NK-92 (cell line): Measurements from ENCODE around the gene ANKDD1B.

ENCODE experiments used
- DNase-seq: peaks from one replicate; lab custom pipeline; 2025; ENCODE audit not compliant: unreplicated experiment; lab: John Stamatoyannopoulos, UW

ANKDD1B gene

GRCh38 chr5:75616371-75616881 is 5.2 kb downstream of the ANKDD1B start:
- no peak for DNase-seq

DNA sequence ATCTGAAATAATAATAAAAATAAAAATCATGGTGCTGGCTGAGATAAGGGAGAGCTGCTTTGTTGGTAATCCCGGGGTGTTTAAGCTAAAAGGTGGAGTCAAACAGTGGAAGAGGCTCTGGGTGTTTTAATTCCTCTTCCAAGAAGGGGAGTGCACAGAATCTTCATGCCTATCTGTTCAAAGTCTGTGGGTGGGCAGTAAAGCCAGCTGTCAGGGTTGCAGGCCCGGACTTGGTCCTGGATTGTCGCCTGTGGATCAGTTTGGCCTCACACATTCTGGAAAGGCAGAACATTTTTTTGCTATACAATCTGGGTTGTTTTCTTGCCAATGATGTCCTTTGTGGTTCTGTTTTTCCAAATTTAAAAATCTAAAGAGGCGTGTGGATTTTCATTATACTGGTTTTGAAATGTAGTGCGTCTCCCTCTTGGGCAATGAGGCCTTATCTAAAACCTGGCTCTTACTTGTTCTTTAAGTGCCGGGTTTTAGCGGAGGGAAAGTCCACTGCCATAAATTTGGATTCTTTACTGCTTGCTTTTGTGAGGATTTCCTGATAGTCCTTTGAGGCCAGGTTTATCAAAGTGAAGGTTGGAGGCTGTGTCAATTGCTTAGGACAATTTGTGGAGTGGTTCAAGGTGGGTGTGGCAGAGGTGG is 5.8 kb downstream of the ANKDD1B start:
- DNase-seq: no peak

DNA sequence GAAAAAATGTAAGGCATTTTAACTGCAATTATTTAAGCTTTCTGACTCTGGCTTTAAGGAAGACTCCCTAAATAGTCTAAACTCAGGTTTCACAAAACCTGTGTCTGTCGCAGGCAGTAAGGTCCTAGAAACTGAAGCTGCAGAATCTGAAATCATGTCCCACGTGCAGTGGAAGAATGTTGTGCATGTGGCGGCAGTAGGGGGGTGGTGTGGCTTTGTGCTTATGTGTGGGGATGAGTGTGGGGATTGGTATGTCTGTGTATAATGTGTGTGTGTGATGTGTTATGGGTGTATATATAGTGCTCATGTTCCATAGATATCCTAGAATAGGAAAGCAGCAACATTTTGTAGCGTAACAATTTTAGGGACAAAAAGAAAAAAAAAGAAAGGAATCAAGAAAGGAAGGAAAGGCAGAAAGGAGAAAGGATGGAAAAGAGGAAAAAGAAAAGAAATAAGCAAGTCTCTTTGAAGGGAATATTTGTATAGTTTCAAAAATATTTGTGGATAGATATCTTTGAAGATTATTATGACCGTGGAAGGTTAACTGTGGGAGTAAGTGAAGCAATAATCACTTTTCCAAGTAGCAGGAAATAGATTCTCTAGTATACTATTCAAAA is 6.6 kb downstream of the ANKDD1B start:
- DNase-seq: no peak

GRCh38 chr5:75620184-75620959 is 9.1 kb downstream of the ANKDD1B start:
- no peak for DNase-seq

DNA sequence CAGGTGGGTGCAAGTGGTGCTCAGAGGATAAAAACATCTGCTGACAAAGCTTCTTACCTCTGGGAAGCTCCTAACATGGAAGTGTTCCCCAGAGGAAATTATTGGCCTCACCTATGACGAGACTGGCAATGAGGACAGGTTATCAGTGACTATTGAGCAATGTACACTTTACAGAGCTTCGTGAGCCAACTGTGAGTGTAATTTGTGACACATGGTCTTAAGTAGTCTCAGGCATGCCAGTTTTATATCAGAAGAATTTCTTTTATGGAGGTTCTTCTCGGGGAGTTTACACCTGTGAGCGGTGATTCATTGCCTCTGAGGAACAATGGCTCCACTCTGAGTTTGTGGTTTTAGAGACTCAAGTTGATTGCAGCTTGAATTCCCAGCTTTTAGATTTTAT is 11.3 kb downstream of the ANKDD1B start:
- no peak for DNase-seq

DNA sequence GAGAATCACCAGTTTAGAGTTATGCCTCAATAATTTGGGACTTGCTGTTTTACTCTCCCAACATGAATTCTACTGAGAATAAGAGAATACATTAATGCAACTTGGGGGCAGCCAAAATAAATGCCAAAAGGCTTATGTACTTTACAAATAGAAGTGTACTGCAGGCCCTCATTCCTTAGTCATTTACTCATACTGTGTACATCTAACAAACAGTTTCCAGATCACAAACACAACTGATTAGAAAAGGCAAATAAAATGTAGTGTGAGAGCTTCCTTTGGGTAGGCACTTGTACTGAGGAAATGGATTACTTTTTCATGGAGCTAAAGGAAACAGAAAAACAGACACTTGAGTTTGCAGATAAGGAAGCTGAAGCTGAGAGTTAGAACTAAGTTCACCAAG is 12.6 kb downstream of the ANKDD1B start:
- DNase-seq: no peak

- DNase-seq: no peak
Measured at GRCh38 chr5:75626959-75627358, 15.7 kb downstream of the ANKDD1B start.

- DNase-seq: no peak
Measured at GRCh38 chr5:75627801-75628200, 16.5 kb downstream of the ANKDD1B start.

DNA sequence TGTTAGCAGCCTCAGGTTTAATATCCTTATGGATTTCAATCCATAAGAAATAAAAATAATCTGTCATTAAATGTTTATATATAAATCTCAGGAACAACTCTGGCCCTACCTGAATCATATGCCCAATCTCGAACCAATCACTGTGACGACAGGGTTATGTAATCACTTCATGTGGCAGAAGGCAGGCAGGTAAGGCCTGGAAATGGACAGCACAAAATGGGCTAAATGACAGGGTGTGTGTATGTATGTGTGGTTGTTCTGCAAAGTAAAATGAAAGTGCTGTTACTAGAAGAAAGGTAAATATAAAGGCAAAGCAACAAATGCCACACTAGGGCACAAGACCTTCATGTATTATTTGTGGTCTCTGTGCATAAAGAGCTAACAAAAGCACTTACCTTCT is 19.6 kb downstream of the ANKDD1B start:
- no peak for DNase-seq

- DNase-seq: no peak
Measured at GRCh38 chr5:75632321-75632720, 21.1 kb downstream of the ANKDD1B start.

- DNase-seq: no peak
Measured at GRCh38 chr5:75637949-75638348, 26.7 kb downstream of the ANKDD1B start.

DNA sequence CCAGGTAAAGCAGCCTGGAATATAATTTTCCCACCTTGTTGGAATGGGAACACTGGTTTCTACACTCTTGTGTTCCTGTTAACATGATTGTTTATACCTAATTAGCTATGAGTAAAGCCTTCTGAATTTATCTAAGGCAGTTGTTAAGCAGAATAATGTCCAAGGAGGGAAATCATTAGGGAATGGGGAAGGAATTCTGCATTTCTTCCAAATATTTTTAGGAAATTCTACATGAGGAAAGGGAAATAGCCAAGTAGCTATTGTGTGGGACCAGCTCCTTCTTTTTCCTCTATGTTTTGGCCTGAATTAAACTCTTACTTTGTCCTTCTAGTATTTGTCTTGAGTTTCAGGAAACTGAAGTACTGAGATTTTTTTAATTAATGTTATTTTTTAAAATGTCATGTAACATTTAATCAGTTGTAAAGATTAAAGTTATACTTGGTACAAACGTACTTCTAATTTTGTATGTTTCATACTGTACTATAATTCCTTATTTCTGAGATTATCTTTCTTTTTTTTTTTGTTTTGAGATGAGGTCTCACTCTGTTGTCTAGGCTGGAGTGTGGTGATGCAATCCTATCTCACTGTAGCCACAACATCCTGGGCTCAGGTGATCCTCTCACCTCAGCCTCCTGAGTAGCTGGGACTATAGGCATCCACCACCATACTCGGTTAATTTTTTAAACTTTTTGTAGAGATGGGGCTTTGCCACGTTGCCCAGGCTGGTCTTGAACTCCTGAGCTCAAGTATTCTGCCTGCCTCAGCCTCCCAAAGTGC is 28.5 kb downstream of the ANKDD1B start:
- DNase-seq: no peak

- no peak for DNase-seq
Measured at GRCh38 chr5:75640395-75640794, 29.1 kb downstream of the ANKDD1B start.

DNA sequence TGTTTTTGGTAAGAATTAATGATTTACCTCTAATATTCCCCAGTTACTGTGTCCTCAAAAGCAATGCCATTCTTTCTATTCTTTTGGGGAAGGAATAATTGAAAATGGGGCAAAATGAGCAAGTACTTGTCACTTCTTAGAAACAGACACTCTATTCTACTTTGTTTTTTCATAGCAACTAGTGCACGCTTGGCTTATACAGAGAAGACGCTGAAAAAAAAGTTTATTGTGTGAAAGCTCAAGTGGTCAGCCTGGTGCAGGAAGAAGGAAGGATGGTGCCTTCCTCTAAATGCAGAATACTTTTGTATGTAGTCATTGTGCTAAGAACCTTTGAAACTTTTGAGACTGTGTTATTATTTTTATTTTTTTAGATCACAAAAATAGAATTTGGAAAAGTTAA is 29.6 kb downstream of the ANKDD1B start:
- DNase-seq: no peak

GRCh38 chr5:75648712-75649111 is 37.5 kb downstream of the ANKDD1B start:
- DNase-seq: no peak

- DNase-seq: no peak
Measured at GRCh38 chr5:75651575-75652238, 40.5 kb downstream of the ANKDD1B start.

DNA sequence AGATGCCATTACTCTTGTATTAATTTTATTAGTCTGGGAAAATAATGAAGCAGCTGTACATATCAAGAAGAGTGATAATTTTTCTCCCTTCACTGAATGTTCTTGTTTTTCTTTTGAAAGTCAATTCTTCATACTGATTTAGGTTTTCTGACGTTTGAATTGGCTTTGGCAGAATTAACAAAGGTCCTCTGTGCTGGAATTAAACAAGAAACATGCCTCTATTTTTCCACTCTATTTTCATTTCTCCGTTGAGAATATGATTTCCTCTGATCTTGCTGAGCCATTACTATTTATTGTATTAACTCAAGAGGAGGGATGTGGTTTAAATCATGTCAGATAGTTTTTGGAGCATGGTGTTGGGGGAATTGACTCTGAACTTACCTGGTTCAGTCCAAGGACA is 42.3 kb downstream of the ANKDD1B start:
- no peak for DNase-seq

DNA sequence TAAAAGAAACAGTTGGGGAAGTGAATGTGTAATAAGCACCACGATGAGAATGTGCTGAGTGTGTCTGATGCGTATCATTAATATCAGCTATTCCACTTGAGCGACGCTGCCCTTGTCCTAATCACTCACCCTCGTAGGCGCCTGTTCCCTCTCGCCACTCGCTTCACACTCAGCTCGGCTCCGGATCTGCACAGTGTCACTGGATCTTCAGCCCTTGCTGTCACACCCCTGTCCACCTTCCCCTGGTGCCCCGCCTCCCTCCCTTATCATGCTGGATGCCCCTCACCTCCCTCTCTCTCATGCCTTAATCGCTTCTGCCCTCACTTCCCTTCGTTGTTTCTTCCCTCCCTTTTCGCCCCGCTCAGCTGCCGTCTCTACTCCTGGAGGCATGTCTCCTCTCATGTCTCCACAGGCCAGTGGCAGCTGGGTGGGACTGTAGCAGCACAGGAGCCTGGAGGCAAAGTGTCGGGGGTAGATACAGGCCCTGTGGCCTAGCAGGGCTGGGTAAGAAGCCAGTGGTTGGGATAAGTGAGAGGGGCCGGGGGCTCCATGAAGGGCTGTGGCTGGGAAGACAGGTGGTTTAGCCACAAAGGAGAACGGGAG is 43.5 kb downstream of the ANKDD1B start:
- no peak for DNase-seq

DNA sequence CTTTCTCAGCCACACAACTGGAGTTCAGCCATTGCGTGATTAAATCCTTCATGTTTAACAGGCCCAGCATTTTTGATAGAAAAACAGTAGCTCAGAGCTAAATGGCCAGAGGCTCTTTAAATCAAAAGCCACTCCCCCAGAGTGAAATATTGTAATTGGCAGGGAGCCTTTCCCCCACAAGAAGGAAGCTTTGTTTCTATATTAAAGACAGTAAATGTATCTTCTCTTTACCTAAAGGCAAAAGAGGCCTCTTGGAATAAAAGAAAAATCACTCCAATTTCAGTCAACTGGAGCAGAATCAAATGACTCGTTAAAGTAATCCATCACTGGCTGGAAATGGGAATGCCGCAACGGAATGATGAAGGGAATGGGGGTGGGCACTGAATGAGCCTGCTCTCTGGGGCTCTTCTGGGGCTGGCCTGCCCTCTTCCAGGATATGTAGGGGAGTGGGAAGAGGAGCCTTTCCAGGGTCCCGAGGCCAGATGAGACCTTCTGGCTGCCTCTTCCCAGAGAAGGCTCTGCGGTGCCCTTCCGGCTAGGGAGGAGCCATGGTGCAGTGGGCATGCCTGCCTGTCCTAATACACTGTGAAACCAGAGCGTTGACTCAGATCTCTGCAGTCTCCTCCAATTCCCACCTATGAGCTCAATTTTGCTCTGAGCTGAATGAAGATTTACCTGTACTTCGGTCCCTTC is 45.2 kb downstream of the ANKDD1B start:
- no peak for DNase-seq
